Neural progenitor cell (in vitro differentiated cells): Measurements from ENCODE around the gene ATP8B3.

Experiments used
- CTCF ChIP-seq: fragments of 200-600 bp; sonication (generic); IDR thresholded peaks from 2 replicates; pipeline ENCODE4 v1.5.1; 2017; ENCODE audit warnings: antibody characterized with exemption, mild to moderate bottlenecking
- EZH2 ChIP-seq: fragments of 200-600 bp; sonication (generic); IDR thresholded peaks from 2 replicates; pipeline ENCODE4 v1.6.1; 2017; ENCODE audit warnings: antibody characterized with exemption, mild to moderate bottlenecking, moderate library complexity
- EZH2phosphoT487 ChIP-seq: fragments of 200-600 bp; sonication (generic); IDR thresholded peaks from 2 replicates; pipeline ENCODE4 v1.6.1; 2017; ENCODE audit warnings: antibody characterized with exemption

DNA sequence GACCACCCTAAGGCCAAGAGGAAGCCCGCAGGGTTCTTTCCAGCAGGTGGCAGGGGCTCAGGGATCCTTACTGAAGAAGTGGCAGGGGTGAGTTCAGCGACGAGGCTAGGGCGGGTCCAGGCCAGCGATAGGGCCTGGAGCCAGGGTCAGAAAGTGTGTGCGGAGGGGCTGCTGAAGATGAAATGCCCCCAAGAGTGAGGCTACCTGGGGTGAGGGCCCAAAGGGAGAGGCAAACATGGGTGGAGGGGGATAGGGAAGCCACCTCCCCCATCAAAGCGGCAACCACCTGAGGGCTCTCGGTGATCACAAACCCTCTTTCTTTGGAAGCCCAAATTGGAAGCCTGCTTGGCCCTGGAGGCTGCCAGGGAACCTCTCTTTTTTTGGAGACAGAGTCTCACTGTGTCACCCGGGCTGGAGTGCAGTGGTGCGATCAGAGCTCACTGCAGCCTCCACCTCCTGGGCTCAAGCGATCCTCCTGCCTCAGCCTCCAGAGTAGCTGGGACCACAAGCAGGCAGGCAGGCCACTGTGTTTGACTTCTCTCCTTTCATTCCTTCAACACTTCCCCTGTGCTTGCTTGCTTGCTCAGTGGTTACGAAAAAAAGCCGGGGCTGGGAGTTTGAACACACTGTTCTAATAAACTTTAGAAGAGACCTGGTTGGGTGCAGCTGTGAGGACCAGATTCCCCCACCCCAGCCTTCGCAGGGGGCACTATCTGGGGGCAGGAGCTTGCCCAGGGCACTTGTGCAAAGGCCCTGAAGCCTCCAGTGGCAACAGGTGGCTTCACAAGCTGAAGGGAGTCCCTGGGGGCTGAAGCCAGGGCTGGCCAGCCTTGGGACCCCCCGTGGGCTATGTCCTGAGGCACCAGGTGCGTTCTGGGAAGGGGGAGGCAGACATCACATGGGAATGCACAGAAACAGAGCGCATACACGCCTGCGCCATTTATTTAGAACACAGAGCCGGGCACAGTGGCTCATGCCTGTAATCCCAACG lies 1.4 kb upstream of the ATP8B3 start:
- TF ChIP-seq EZH2 = no peak
- no peak for TF ChIP-seq CTCF
- no peak for TF ChIP-seq EZH2phosphoT487
